Measurements from ENCODE around the gene THRSP. TPM values are rescaled to one million over a fixed set of nuclear protein-coding genes. Genes with fewer than 3 reads are reported as not detected.
"Not testable (repeated sequence)": the region's sequence is repeated elsewhere in the genome, so short reads cannot be mapped to it uniquely, and the experiment has no call there.

The THRSP gene
- total RNA-seq, 2 donors from 2014 or later = not detected

DNA sequence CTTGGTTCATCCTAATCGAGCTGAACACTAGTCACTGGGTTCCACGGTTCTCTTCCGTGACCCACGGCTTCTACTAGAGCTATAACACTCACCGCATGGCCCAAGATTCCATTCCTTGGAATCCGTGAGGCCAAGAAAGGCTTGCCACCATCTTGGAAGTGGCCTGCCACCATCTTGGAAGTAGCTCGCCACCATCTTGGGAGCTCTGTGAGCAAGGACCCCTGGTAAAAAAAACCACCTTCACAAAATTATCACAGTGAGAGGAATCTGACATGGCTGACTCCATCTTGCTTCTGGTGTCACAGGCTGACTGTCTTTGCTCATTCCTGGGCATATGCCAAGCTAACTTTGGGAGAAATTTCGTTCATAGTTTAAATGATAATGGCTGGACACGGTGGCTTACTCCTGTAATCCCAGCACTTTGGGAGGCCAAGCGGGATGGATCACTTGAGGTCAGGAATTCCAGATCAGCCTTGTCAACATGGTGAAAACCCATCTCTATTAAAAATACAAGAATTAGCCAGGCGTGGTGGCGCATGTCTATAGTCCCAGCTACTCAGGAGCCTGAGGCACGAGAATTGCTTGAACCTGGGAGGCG lies 21.7 kb upstream of the THRSP start:
- DNase-seq = no peak
- Mint-ChIP-seq H3K4me1 (peaks cover 20% of the 10 kb centered on the region), H3K27ac (no peak overlapping the region), H3K27me3 (peaks cover 10% of the 10 kb centered on the region), H3K36me3 (ENCODE audit: low read depth) (no peaks in the 10 kb centered on the region), H3K4me3 (no peak overlapping the region)
- no peaks in the 10 kb centered on the region for H3K9me3 ChIP-seq (ENCODE audit: control insufficient read depth, low read length, poor library complexity, severe bottlenecking)
- ATAC-seq = no peak

DNA sequence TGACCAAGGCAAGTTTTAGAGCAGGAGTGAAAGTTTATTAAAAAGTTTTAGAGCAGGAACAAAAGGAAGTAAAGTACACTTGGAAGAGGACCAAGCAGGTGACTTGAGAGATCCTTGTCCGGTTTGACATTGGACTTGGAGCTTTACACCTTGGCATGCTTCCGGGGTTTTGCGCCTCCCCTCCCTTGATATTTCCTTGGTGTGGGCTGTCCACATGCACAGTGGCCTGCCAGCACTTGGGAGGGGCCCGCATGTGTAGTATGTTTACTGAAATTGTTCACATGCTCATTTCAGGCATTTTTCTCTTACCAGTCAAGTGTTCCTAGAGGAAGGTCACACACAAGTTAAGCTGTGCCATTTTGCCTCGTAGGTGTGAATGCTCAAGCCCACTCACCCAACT lies 19.0 kb upstream of the THRSP start:
- H3K27ac Mint-ChIP-seq = no peak overlapping the region
- ATAC-seq (no peak), DNase-seq (no peak)

DNA sequence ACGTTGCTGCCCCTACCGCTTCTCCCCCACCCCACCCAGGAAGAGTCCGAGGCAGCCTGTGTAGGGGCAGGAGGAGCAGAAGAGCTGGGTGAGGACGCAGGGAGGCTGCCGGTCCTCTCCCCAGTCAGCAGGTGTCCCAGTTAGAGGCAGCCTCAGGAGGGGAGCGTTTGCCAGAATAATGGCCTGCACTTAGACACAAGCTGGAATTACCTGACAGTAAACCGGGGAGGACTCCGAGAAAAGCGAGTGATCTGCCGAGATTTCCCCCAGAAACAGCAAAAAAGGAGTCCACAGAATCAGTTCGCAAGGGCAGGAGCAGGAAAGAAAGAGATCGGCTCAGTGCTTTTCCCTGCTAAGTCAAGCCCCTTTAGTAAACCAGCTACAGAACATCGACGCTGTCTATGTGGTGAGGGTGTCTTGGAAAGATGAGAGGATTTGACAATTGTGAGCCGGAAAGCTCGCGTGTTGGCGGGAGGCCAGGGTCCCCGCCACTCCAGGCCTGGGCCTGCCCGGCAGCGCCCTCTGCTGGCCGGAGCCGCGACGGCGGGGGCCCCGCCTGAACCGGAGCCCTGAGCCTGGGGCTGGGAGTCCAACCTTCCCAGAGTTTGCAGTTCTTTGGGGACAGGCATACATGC lies 17.7 kb upstream of the THRSP start:
- H3K9me3 ChIP-seq (ENCODE audit: control insufficient read depth, low read length, poor library complexity, severe bottlenecking) = no peaks in the 10 kb centered on the region
- peaks cover 10% of the 10 kb centered on the region for H3K4me1 Mint-ChIP-seq
- H3K27ac Mint-ChIP-seq = peak overlapping the region; percentile 88
- no peaks in the 10 kb centered on the region for H3K36me3 Mint-ChIP-seq (ENCODE audit: low read depth)
- peaks cover 10% of the 10 kb centered on the region for H3K27me3 Mint-ChIP-seq
- H3K4me3 Mint-ChIP-seq = peak overlapping the region; percentile 85
- ATAC-seq (peak; percentile 97), DNase-seq (peak; percentile 66 to 84 (median 75))

More for the DNA sequence above, 19.0 kb upstream of the THRSP start:
- peaks cover 10% of the 10 kb centered on the region for H3K27me3 Mint-ChIP-seq
- no peaks in the 10 kb centered on the region for H3K36me3 Mint-ChIP-seq (ENCODE audit: low read depth)
- H3K9me3 ChIP-seq (ENCODE audit: control insufficient read depth, low read length, poor library complexity, severe bottlenecking) = no peaks in the 10 kb centered on the region
- H3K4me3 Mint-ChIP-seq = no peak overlapping the region
- peaks cover 18% of the 10 kb centered on the region for H3K4me1 Mint-ChIP-seq

DNA sequence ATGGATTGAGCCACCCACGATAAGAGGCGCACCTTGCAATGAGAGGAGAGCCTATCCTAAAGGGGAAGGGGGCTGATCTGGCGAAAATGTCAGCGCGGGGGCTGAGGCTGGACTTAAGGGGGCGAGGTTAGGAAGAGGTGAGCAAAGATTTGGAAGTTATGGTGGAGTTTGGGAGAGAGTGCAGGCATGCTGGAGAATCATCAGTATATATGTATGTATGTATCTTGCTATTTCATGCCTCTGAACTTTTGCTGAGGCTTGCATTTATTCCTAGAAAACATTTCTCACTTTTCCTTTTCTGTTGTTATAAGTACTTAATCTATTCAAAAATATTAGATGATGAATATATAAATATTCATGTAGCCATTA lies 17.2 kb upstream of the THRSP start:
- no peaks in the 10 kb centered on the region for H3K9me3 ChIP-seq (ENCODE audit: control insufficient read depth, low read length, poor library complexity, severe bottlenecking)
- Mint-ChIP-seq H3K4me1 (peaks cover 10% of the 10 kb centered on the region), H3K27ac (no peak overlapping the region), H3K36me3 (ENCODE audit: low read depth) (no peaks in the 10 kb centered on the region), H3K4me3 (peak overlapping the region; percentile 50), H3K27me3 (peaks cover 10% of the 10 kb centered on the region)
- ATAC-seq = no peak
- no peak for DNase-seq

DNA sequence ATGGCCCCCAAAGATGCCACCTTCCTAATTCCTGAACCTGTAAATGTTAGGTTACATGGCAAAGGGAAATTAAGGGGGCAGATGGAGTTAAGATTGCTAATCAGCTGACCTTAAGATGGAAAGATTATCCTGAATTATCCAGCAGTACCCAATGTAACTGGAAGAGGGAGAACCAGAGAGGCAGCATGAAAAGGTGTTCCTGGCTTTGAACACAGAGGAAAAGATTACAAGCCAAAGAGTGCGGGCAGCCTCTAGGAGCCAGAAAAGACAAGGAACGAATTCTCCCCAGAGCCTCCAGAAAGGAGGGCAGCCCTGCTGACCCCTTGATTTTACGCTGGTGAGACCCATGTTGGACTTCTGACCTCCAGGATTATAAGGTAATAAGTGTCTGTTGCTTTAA lies 15.1 kb upstream of the THRSP start:
- H3K4me1 Mint-ChIP-seq = peaks cover 8% of the 10 kb centered on the region

DNA sequence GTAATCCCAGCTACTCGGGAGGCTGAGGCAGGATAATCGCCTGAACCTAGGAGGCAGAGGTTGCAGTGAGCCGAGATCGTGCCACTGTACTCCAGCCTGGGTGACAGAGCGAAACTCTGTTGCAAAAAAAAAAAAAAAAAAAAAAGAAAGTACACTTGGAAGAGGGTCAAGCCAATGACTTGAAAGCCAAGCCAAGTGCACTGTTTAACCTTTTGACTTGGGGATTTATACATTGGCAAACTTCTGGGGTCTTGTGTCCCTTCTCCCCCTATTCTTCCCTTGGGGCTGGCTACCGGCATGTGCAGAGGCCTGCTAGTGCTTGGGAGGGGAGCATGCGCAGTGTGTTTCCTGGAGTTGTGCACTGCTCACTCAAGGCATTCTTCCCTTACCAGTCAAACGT lies 14.3 kb upstream of the THRSP start:
- DNase-seq (no peak), ATAC-seq (no peak)
- H3K27ac Mint-ChIP-seq = no peak overlapping the region
- no peaks in the 10 kb centered on the region for H3K9me3 ChIP-seq (ENCODE audit: control insufficient read depth, low read length, poor library complexity, severe bottlenecking)
- H3K4me3 Mint-ChIP-seq = no peak overlapping the region
- peaks cover 8% of the 10 kb centered on the region for H3K4me1 Mint-ChIP-seq
- no peaks in the 10 kb centered on the region for H3K36me3 Mint-ChIP-seq (ENCODE audit: low read depth)
- peaks cover 1% of the 10 kb centered on the region for H3K27me3 Mint-ChIP-seq

More for the DNA sequence above, 15.1 kb upstream of the THRSP start:
- DNase-seq (no peak), ATAC-seq (no peak)
- H3K27me3 Mint-ChIP-seq = peaks cover 5% of the 10 kb centered on the region
- H3K36me3 Mint-ChIP-seq (ENCODE audit: low read depth) = no peaks in the 10 kb centered on the region
- no peak overlapping the region for H3K27ac Mint-ChIP-seq
- H3K4me3 Mint-ChIP-seq = no peak overlapping the region
- no peaks in the 10 kb centered on the region for H3K9me3 ChIP-seq (ENCODE audit: control insufficient read depth, low read length, poor library complexity, severe bottlenecking)

DNA sequence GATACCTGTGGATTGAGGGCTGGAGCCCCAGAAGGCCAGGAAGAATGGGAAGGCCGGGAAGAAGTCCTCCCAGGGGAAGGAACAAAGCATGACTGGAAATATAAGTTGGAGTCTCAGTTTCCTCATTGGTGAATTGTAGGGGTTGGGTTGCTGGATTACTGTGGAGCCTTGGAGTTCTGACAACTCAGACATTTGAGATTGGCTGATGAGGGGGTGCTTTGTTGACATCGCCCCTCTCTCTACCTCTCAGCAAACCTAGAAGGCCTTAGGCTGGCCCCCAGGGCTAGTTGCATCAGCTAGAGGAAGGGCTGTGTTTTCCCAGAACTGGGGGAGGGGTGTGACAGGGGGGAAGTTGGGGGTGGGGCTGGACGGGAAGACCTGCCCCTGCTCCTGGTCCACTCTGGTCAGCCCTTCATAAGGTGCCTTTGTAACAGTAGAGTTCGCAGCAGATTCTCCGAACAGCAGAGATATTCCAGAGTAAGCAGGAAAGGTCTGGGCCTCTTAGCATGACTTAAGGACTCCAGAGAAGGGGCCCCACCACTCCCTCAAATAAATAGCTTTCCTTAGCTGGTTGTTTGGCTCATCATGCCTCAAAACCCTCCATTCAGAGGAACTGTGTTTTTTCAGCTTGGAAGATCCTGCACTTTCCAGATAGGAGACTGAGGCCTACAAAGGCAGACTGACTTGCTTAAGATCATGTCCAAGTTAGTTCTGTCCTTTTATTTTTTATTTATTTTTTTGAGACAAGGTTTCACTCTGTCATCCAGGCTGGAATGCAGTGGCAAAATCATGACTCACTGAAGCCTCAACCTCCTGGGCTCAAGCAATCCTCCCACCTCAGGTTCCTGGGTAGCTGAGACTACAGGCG lies 12.5 kb upstream of the THRSP start:
- Mint-ChIP-seq H3K27ac (no peak overlapping the region), H3K4me3 (no peak overlapping the region), H3K36me3 (ENCODE audit: low read depth) (no peaks in the 10 kb centered on the region), H3K4me1 (peaks cover under 1% of the 10 kb centered on the region), H3K27me3 (no peaks in the 10 kb centered on the region)
- H3K9me3 ChIP-seq (ENCODE audit: control insufficient read depth, low read length, poor library complexity, severe bottlenecking) = no peaks in the 10 kb centered on the region
- no peak for DNase-seq
- no peak for ATAC-seq

DNA sequence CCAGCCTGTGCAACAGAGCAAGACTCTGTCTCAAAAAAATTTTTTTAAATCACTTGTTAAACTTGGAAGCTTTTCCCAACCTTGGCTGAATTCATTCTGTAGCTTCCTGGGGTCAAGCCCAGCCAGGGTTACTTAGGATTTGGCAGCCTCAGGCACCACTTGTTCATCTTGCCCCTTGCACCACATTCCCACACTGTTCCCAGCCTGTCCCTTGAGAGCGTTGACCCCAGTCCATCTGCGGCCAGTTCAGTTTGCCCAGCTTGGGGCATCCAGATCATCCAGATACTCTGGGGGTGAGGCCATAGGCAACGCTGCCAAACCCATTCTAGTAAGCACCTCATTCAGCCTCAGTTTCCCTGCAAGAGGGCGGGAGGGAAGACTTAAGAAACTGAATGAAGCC lies 8.7 kb upstream of the THRSP start:
- no peaks in the 10 kb centered on the region for H3K9me3 ChIP-seq (ENCODE audit: control insufficient read depth, low read length, poor library complexity, severe bottlenecking)
- H3K27me3 Mint-ChIP-seq = no peaks in the 10 kb centered on the region
- no peaks in the 10 kb centered on the region for H3K36me3 Mint-ChIP-seq (ENCODE audit: low read depth)
- H3K4me3 Mint-ChIP-seq = no peak overlapping the region
- H3K27ac Mint-ChIP-seq = no peak overlapping the region
- DNase-seq (no peak), ATAC-seq (no peak)
- no peaks in the 10 kb centered on the region for H3K4me1 Mint-ChIP-seq

DNA sequence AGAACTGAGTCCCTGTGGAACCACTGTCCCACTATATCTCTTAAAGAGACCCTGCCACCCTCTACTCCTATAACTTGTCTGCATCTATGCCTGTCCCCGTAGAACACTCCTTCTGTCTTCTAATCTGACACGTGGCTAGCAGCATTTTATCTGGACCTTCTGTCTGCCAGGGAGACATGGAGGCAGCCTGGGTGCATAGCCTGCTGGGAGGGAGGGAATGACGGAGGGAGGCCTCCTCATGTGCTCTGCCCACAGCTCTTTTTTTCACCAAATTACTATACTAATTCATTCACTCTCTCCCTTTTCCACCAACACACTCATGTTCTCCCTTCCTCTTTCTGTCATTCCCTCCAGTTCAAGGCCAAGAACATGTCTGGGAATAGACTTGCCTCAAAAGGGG lies 7.6 kb upstream of the THRSP start:
- Mint-ChIP-seq H3K36me3 (ENCODE audit: low read depth) (no peaks in the 10 kb centered on the region), H3K27ac (no peak overlapping the region), H3K27me3 (no peaks in the 10 kb centered on the region), H3K4me1 (no peaks in the 10 kb centered on the region), H3K4me3 (no peak overlapping the region)
- no peaks in the 10 kb centered on the region for H3K9me3 ChIP-seq (ENCODE audit: control insufficient read depth, low read length, poor library complexity, severe bottlenecking)
- DNase-seq (no peak), ATAC-seq (no peak)

DNA sequence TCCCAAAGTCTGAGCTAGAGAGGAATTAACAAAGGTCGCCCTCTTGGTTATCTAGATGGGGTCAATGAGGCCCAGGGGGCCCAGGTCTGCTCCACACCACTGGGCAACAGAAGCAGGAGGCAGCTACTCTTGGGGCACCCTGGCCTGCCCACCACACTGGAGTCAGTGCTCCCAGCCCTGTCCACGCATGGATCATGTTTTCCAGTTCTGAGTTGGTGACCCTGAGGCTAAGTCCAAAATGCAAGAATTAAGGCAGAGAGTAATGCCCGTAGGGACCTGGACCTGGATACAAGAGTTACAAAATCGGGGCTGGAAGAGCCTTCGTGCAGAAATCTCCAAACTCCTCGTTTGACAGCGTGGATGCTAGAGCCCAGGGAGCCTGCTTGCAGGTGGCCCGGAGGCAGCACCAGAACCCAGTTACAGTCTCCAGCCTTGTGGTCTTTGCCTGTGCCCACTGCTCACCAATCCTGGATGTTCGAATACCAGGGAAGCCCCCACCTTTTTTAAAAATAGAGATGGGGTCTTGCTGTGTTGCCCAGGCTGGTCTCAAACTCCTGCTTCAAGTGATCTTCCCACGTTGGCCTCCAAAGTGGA lies 6.1 kb upstream of the THRSP start:
- no peaks in the 10 kb centered on the region for H3K4me1 Mint-ChIP-seq
- DNase-seq (no peak), ATAC-seq (no peak)
- H3K36me3 Mint-ChIP-seq (ENCODE audit: low read depth) = no peaks in the 10 kb centered on the region
- no peak overlapping the region for H3K27ac Mint-ChIP-seq
- no peaks in the 10 kb centered on the region for H3K9me3 ChIP-seq (ENCODE audit: control insufficient read depth, low read length, poor library complexity, severe bottlenecking)
- no peaks in the 10 kb centered on the region for H3K27me3 Mint-ChIP-seq
- H3K4me3 Mint-ChIP-seq = no peak overlapping the region

DNA sequence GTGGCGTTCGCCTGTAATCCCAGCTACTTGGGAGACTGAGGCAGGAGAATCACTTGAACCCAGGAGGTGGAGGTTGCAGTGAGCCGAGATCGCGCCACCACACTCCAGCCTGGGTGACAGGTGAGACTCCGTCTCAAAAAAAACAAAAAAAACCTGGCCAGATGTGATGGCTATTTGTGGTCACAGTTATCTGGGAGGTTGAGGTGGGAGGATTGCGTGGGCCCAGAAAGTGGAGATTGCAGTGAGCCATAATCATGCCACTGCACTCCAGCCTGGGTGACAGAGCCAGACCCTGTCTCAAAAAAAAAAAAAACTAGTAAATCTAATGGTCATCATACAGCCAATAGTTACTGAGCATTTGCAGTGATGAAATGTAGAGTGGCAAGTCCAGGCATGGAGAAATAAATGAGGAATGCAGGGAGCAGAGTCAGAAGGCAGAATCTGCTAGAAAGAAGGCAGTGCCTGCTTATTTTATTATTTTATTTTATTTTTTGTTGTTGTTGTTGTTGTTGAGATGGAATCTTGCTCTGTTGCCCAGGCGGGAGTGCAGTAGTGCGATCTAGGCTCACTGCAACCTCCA lies 3.8 kb upstream of the THRSP start:
- ATAC-seq; DNase-seq; H3K36me3 Mint-ChIP-seq (ENCODE audit: low read depth); H3K4me1 Mint-ChIP-seq; H3K27me3 Mint-ChIP-seq; H3K4me3 Mint-ChIP-seq; H3K9me3 ChIP-seq (ENCODE audit: control insufficient read depth, low read length, poor library complexity, severe bottlenecking): not testable (repeated sequence)
- peak overlapping the region; percentile 8 for H3K27ac Mint-ChIP-seq

DNA sequence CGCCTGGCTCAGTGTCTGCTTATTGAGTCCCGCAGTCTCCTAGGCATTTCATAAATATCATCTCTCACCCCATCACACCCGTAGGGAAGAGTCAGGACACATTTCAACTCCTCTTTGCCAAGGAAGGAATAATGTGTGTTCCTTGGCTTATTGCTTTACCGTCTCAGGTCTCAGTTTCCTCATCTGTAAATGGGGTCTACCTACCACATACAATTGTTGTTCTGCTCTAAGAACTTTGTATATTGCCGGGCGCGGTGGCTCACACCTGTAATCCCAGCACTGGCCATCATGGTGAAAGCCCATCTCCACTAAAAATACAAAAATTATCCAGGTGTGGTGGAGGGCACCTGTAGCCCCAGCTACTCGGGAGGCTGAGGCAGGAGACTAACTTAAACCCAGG lies 3.1 kb upstream of the THRSP start:
- Mint-ChIP-seq H3K27ac (no peak overlapping the region), H3K4me3 (no peak overlapping the region), H3K36me3 (ENCODE audit: low read depth) (no peaks in the 10 kb centered on the region), H3K27me3 (no peaks in the 10 kb centered on the region), H3K4me1 (peaks cover 3% of the 10 kb centered on the region)
- no peaks in the 10 kb centered on the region for H3K9me3 ChIP-seq (ENCODE audit: control insufficient read depth, low read length, poor library complexity, severe bottlenecking)
- DNase-seq (no peak), ATAC-seq (no peak)
